Measurements from ENCODE around the gene SLC30A5.
A peak's percentile ranks its signal among the peaks of the same experiment; 100 is the strongest.
"Not testable (repeated sequence)": the region's sequence is repeated elsewhere in the genome, so short reads cannot be mapped to it uniquely, and the experiment has no call there.

Gene SLC30A5

GRCh38 chr5:69078921-69079540 lies 14.8 kb upstream of the SLC30A5 start:
- peaks cover 3% of the 10 kb centered on the region for H3K4me1 ChIP-seq (ENCODE audit: control insufficient read depth, insufficient read depth, low read length)
- no peaks in the 10 kb centered on the region for H3K36me3 ChIP-seq (ENCODE audit: control insufficient read depth, insufficient read depth, low read length, severe bottlenecking)
- H3K9ac ChIP-seq (ENCODE audit: low read length): no peak overlapping the region
- no peak for DNase-seq (ENCODE audit: low read depth)
- H3K9me3 ChIP-seq (ENCODE audit: control insufficient read depth, low read length): no peaks in the 10 kb centered on the region
- H3K27me3 ChIP-seq (replicated peaks; ENCODE audit: control insufficient read depth, insufficient read depth, low read length): no peaks in the 10 kb centered on the region
- no peak overlapping the region for H3K4me3 ChIP-seq (ENCODE audit: low read length)

DNA sequence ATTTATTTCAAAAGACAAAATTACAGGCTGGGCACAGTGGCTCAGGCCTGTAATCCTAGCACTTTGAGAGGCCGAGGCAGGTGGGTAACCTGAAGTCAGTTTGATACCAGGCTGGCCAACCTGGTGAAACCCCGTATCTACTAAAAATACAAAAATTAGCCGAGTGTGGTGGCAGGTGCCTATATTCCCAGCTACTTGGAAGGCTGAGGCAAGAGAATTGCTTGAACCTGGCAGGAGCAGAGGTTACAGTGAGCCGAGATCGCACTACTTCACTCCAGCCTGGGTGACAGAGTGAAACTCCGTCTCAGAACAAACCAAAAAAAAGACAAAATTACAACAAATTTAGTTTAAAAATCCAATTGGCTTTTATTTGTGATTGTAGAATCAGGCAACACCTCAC lies 14.3 kb upstream of the SLC30A5 start:
- Histone ChIP-seq H3K9me3 (ENCODE audit: control insufficient read depth, low read length) (no peaks in the 10 kb centered on the region), H3K4me3 (ENCODE audit: low read length) (no peak overlapping the region), H3K36me3 (ENCODE audit: control insufficient read depth, insufficient read depth, low read length, severe bottlenecking) (no peaks in the 10 kb centered on the region), H3K27me3 (replicated peaks; ENCODE audit: control insufficient read depth, insufficient read depth, low read length) (no peaks in the 10 kb centered on the region), H3K4me1 (ENCODE audit: control insufficient read depth, insufficient read depth, low read length) (peaks cover 3% of the 10 kb centered on the region), H3K9ac (ENCODE audit: low read length) (no peak overlapping the region)
- DNase-seq (ENCODE audit: low read depth): no peak

GRCh38 chr5:69083412-69083811 lies 10.4 kb upstream of the SLC30A5 start:
- Histone ChIP-seq H3K4me3 (ENCODE audit: low read length) (no peak overlapping the region), H3K9ac (ENCODE audit: low read length) (no peak overlapping the region), H3K27me3 (replicated peaks; ENCODE audit: control insufficient read depth, insufficient read depth, low read length) (no peaks in the 10 kb centered on the region), H3K36me3 (ENCODE audit: control insufficient read depth, insufficient read depth, low read length, severe bottlenecking) (no peaks in the 10 kb centered on the region), H3K4me1 (ENCODE audit: control insufficient read depth, insufficient read depth, low read length) (peaks cover 5% of the 10 kb centered on the region), H3K9me3 (ENCODE audit: control insufficient read depth, low read length) (no peaks in the 10 kb centered on the region)
- DNase-seq (ENCODE audit: low read depth): no peak

GRCh38 chr5:69084195-69084594 lies 9.6 kb upstream of the SLC30A5 start:
- no peak overlapping the region for H3K4me3 ChIP-seq (ENCODE audit: low read length)
- H3K36me3 ChIP-seq (ENCODE audit: control insufficient read depth, insufficient read depth, low read length, severe bottlenecking): no peaks in the 10 kb centered on the region
- no peak for DNase-seq (ENCODE audit: low read depth)
- no peaks in the 10 kb centered on the region for H3K9me3 ChIP-seq (ENCODE audit: control insufficient read depth, low read length)
- H3K9ac ChIP-seq (ENCODE audit: low read length): no peak overlapping the region
- H3K27me3 ChIP-seq (replicated peaks; ENCODE audit: control insufficient read depth, insufficient read depth, low read length): no peaks in the 10 kb centered on the region
- H3K4me1 ChIP-seq (ENCODE audit: control insufficient read depth, insufficient read depth, low read length): peaks cover 2% of the 10 kb centered on the region

- Histone ChIP-seq H3K9me3 (ENCODE audit: control insufficient read depth, low read length) (no peaks in the 10 kb centered on the region), H3K9ac (ENCODE audit: low read length) (no peak overlapping the region), H3K36me3 (ENCODE audit: control insufficient read depth, insufficient read depth, low read length, severe bottlenecking) (no peaks in the 10 kb centered on the region), H3K4me1 (ENCODE audit: control insufficient read depth, insufficient read depth, low read length) (peaks cover 2% of the 10 kb centered on the region), H3K4me3 (ENCODE audit: low read length) (no peak overlapping the region), H3K27me3 (replicated peaks; ENCODE audit: control insufficient read depth, insufficient read depth, low read length) (no peaks in the 10 kb centered on the region)
- DNase-seq (ENCODE audit: low read depth): no peak
Measured at GRCh38 chr5:69084903-69085302, 8.9 kb upstream of the SLC30A5 start.

DNA sequence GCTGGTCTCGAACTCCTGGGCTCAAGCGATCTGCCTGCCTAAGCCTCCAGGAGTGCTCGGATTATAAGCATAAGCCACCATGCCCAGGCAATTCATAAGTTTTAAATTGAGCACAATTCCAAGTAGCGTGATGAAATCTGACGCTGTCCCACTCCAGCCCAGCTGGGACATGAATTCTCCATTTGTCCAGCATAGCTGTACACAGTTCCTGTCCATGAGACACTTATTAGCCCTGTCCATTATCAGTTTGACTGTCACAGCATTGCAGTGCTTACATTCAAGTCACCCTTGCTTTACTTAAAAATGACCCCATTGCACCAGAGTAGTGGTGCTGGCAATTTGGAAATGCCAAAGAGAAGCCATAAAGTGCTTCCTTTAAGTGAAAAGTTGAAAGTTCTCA lies 7.6 kb upstream of the SLC30A5 start:
- H3K9me3 ChIP-seq (ENCODE audit: control insufficient read depth, low read length): no peaks in the 10 kb centered on the region
- no peak overlapping the region for H3K4me3 ChIP-seq (ENCODE audit: low read length)
- no peak for DNase-seq (ENCODE audit: low read depth)
- no peaks in the 10 kb centered on the region for H3K36me3 ChIP-seq (ENCODE audit: control insufficient read depth, insufficient read depth, low read length, severe bottlenecking)
- no peaks in the 10 kb centered on the region for H3K27me3 ChIP-seq (replicated peaks; ENCODE audit: control insufficient read depth, insufficient read depth, low read length)
- H3K9ac ChIP-seq (ENCODE audit: low read length): no peak overlapping the region
- H3K4me1 ChIP-seq (ENCODE audit: control insufficient read depth, insufficient read depth, low read length): peaks cover 2% of the 10 kb centered on the region

- not testable (repeated sequence) for H3K4me3 ChIP-seq (ENCODE audit: low read length); H3K4me1 ChIP-seq (ENCODE audit: control insufficient read depth, insufficient read depth, low read length); H3K36me3 ChIP-seq (ENCODE audit: control insufficient read depth, insufficient read depth, low read length, severe bottlenecking); H3K27me3 ChIP-seq (replicated peaks; ENCODE audit: control insufficient read depth, insufficient read depth, low read length); DNase-seq (ENCODE audit: low read depth); H3K9ac ChIP-seq (ENCODE audit: low read length); H3K9me3 ChIP-seq (ENCODE audit: control insufficient read depth, low read length)
Measured at GRCh38 chr5:69088006-69088405, 5.8 kb upstream of the SLC30A5 start.

DNA sequence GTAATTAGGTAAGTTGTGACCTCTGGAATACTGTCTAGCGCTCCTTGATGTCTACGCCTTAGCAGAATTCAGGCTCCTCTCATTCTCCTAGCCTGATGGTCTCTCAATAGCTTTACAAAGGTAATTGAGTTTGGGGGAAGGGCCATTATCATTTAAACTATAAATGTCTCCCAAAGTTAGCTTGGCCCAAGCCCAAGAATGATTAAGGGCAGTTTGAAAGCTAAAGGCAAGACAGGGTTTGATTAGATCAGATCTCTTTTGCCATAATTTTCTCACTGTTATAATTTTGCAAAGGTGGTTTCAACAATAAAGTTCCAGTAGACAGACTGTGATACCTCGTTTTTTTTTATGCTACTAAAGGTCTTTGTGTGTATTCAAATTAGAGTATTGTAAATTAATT lies 3.7 kb upstream of the SLC30A5 start:
- Histone ChIP-seq H3K9ac (ENCODE audit: low read length) (no peak overlapping the region), H3K4me1 (ENCODE audit: control insufficient read depth, insufficient read depth, low read length) (peaks cover 6% of the 10 kb centered on the region), H3K27me3 (replicated peaks; ENCODE audit: control insufficient read depth, insufficient read depth, low read length) (no peaks in the 10 kb centered on the region), H3K36me3 (ENCODE audit: control insufficient read depth, insufficient read depth, low read length, severe bottlenecking) (no peaks in the 10 kb centered on the region), H3K9me3 (ENCODE audit: control insufficient read depth, low read length) (no peaks in the 10 kb centered on the region), H3K4me3 (ENCODE audit: low read length) (no peak overlapping the region)
- DNase-seq (ENCODE audit: low read depth): no peak

DNA sequence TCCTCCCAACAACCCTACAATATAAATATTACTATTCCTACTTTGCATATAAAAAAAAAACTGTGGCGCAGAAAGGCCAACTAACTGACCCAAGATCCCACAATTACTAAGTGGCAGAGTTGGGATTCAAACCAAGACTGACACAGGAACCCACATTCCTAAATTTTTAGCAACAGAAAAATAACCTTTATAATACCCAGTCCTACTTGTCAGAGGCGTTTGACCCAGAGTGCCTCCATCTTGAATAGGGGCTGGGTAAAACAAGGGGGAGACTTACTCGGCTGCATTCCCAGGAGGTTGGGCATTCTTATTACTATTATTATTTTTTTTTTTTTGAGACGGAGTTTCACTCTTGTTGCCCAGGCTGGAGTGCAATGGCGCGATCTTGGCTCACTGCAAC lies 2.0 kb upstream of the SLC30A5 start:
- Histone ChIP-seq H3K4me3 (ENCODE audit: low read length) (no peak overlapping the region), H3K27me3 (replicated peaks; ENCODE audit: control insufficient read depth, insufficient read depth, low read length) (no peaks in the 10 kb centered on the region), H3K9ac (ENCODE audit: low read length) (no peak overlapping the region), H3K4me1 (ENCODE audit: control insufficient read depth, insufficient read depth, low read length) (peaks cover 11% of the 10 kb centered on the region), H3K9me3 (ENCODE audit: control insufficient read depth, low read length) (no peaks in the 10 kb centered on the region), H3K36me3 (ENCODE audit: control insufficient read depth, insufficient read depth, low read length, severe bottlenecking) (peaks cover 6% of the 10 kb centered on the region)
- no peak for DNase-seq (ENCODE audit: low read depth)

GRCh38 chr5:69092969-69093368 lies 845 bp upstream of the SLC30A5 start:
- no peaks in the 10 kb centered on the region for H3K9me3 ChIP-seq (ENCODE audit: control insufficient read depth, low read length)
- peak overlapping the region; percentile 67 for H3K9ac ChIP-seq (ENCODE audit: low read length)
- H3K36me3 ChIP-seq (ENCODE audit: control insufficient read depth, insufficient read depth, low read length, severe bottlenecking): peaks cover 6% of the 10 kb centered on the region
- DNase-seq (ENCODE audit: low read depth): no peak
- H3K4me1 ChIP-seq (ENCODE audit: control insufficient read depth, insufficient read depth, low read length): peaks cover 11% of the 10 kb centered on the region
- H3K4me3 ChIP-seq (ENCODE audit: low read length): no peak overlapping the region
- no peaks in the 10 kb centered on the region for H3K27me3 ChIP-seq (replicated peaks; ENCODE audit: control insufficient read depth, insufficient read depth, low read length)

GRCh38 chr5:69099302-69099701 lies 5.5 kb downstream of the SLC30A5 start:
- Histone ChIP-seq H3K9ac (ENCODE audit: low read length) (no peak overlapping the region), H3K4me1 (ENCODE audit: control insufficient read depth, insufficient read depth, low read length) (peaks cover 11% of the 10 kb centered on the region), H3K36me3 (ENCODE audit: control insufficient read depth, insufficient read depth, low read length, severe bottlenecking) (peaks cover 18% of the 10 kb centered on the region), H3K9me3 (ENCODE audit: control insufficient read depth, low read length) (no peaks in the 10 kb centered on the region), H3K27me3 (replicated peaks; ENCODE audit: control insufficient read depth, insufficient read depth, low read length) (no peaks in the 10 kb centered on the region), H3K4me3 (ENCODE audit: low read length) (no peak overlapping the region)
- no peak for DNase-seq (ENCODE audit: low read depth)

- Histone ChIP-seq H3K9me3 (ENCODE audit: control insufficient read depth, low read length) (no peaks in the 10 kb centered on the region), H3K4me1 (ENCODE audit: control insufficient read depth, insufficient read depth, low read length) (no peaks in the 10 kb centered on the region), H3K36me3 (ENCODE audit: control insufficient read depth, insufficient read depth, low read length, severe bottlenecking) (peaks cover 55% of the 10 kb centered on the region), H3K4me3 (ENCODE audit: low read length) (no peak overlapping the region), H3K27me3 (replicated peaks; ENCODE audit: control insufficient read depth, insufficient read depth, low read length) (no peaks in the 10 kb centered on the region), H3K9ac (ENCODE audit: low read length) (no peak overlapping the region)
- DNase-seq (ENCODE audit: low read depth): no peak
Measured at GRCh38 chr5:69103521-69103920, 9.7 kb downstream of the SLC30A5 start.

Measured in adipocyte (in vitro differentiated cells).